NAMALWA (cell line): ENCODE measurements around the gene PCNA.

ENCODE experiments used
- DNase-seq: peaks from one replicate; pipeline ENCODE4 v3.0.0-alpha.2; 2015; ENCODE audit warnings: low spot score

Gene PCNA

GRCh38 chr20:5065166-5065878, 54.4 kb downstream of the PCNA start:
- no peak for DNase-seq
